Activated CD8-positive, alpha-beta memory T cell treated with anti-CD3 and anti-CD28 coated beads, Interleukin-2, amount 50 U/mL, for 24 hours (primary cell): Measurements from ENCODE around the gene NSG2.
"Not testable (repeated sequence)": the region's sequence is repeated elsewhere in the genome, so short reads cannot be mapped to it uniquely, and the experiment has no call there.

ENCODE experiments used
- DNase-seq: peaks from one replicate; pipeline ENCODE4 v3.0.0-alpha.2; 2020; ENCODE audit errors: extremely low read depth

The NSG2 gene

DNA sequence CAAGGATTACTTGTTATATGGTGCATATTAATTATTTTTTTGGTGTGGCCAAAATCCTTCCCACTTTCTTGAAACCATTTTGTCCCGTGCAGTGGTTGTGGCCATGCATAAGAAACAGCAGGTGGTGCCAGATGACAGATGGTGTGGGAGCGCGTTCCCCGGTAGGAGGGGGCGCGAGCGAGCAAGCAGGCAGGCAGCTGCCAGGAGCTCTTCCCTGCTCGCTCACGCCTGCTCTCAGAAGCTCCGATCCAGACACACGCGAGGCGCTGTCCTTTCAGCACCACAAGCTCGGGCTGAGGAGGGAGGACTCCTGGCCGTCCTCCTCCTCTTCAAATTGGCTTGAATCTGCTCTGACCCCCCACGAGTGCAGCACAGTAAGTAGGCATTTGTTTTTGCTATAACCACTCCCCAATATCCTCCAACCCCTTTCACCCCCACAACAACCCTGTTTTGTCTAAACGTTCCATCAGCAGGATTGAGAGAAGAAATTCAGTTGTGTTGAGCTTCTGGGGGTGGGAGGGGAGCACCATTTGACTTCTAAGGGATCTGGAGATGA lies at the start of gene NSG2:
Gene NSG2 (plus strand): TSS at position 237 of the 556 bp plus-strand sequence. CDS start 1,050 bp downstream, outside the sequence.
- DNase-seq = no peak

DNA sequence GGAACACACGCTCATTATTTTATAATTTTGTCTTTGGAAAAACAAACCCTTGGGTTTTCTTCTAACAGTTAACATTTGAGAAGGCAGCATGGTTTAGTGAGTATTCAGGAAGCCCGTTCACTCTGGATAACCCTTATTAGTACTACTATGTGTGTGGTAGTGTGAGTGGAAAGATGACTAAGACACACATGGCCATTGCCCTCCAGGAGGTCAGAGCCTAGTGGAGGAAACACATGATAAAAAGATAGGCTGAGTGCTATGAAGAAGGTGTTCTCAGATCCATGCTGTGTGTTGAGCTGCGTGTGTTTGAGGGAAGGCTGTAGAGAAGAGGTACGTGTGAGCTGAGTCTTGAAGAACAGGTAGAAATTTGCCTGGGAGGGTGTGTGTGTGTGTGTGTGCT lies 48.2 kb upstream of the NSG2 start:
- DNase-seq = no peak

DNA sequence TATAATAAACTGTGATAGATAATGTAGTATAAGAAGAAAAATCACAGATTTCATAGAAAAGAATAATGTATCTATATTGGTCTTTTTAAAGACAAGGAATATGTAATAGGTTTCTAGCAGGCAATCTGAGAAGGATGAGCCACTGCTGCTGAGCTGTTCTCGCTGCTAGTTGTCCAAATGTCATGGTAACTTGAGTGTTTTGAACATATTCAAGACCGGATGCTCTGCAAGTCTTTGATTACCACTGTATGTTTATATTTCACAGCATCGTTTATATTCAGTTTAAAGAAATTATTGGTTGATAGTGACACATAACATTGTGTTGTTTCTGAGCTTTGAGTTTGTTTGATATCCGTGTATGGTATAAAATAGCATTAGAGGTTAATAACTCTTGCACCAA lies 47.0 kb upstream of the NSG2 start:
- DNase-seq = no peak

DNA sequence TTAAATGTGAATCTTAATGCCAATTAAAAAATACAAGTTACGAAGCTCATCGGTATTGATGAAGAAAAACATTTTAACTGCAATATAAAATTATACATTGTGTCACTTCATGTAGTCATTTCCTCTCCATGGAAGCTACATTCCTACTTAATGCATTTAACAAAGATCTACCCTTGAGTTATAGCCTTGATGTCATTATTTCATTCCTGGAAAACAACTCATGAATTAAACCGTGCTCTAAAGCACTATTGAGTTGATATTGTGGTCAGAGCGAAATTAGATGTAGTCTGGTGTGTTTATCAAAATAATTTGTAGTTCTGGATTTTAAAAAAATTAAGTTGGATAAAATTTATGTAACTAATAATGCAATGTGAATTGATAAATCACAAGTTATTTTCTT lies 45.4 kb upstream of the NSG2 start:
- no peak for DNase-seq

DNA sequence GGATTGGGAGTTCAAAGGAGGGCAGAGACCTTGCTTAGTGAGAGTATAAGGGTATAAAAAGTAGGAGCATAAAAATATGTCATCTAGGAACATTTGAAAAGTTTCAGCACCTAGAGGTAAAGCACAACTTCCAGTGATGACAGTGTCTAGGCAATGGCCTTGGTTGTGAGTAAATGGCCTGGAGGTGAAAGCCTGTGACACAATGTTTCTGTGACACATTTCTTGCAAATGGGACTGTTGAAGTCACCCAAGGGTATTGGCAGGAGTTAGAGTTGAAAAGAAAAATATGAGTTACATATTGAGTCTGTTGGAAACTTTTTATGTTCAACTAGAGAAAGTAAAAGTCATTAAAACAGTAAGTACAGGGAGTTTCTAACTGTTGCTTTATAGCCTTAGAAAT lies 41.7 kb upstream of the NSG2 start:
- no peak for DNase-seq

DNA sequence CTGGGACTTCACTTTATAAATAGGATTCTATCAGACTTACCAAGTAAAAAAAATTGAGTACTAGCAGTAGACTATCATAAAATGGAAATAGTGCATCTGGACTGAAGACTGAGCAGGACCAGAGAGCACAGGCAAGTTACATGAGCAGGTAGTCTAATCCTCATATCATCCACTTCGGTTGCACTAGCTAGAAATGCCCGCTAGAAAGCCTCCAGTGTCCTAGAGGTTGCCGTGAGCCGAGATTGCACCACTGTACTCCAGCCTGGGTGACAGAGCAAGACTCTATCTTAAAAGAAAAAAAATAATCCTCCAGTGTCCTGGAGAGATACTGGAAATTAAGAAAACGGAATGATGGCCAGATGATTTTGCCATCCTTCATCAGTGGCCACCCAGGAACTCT lies 36.6 kb upstream of the NSG2 start:
- DNase-seq = no peak

DNA sequence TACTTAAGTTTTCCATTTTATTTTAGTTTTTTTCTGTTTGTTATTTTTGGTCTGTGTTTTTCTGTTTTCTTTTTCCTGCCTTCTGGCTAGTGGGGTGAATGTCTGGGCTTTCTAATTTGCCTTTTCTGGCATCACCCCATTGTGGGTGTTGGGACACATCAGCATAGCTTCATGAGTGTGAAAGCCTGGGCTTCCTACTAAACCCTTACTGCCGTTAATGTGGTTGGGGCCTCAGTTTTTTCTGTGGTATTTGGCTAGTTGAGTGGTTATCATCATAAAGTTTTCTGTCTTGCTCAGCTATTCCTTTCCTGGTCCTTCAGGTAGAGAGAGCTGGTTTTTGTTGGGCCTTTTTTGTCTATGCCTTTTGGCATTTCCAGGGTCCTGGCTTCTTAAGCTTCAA lies 35.1 kb upstream of the NSG2 start:
- DNase-seq = no peak

DNA sequence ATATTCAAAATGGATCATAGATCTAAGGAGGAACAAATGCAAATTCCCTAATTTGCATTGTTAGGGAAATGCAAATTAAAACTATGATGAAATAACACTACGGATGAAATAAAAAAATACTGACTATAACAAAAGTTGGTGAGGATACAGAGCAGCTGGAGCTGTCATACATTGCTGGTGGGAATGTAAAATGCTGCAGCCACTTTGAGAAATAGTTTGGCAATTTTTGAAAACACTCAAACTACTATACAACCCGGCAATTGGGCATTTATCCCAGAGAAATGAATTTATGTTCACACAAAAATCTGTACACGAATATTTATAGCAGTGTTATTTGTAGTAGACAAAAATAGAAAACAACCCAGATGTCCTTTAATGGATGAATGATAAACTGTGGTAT lies 34.1 kb upstream of the NSG2 start:
- DNase-seq = no peak

DNA sequence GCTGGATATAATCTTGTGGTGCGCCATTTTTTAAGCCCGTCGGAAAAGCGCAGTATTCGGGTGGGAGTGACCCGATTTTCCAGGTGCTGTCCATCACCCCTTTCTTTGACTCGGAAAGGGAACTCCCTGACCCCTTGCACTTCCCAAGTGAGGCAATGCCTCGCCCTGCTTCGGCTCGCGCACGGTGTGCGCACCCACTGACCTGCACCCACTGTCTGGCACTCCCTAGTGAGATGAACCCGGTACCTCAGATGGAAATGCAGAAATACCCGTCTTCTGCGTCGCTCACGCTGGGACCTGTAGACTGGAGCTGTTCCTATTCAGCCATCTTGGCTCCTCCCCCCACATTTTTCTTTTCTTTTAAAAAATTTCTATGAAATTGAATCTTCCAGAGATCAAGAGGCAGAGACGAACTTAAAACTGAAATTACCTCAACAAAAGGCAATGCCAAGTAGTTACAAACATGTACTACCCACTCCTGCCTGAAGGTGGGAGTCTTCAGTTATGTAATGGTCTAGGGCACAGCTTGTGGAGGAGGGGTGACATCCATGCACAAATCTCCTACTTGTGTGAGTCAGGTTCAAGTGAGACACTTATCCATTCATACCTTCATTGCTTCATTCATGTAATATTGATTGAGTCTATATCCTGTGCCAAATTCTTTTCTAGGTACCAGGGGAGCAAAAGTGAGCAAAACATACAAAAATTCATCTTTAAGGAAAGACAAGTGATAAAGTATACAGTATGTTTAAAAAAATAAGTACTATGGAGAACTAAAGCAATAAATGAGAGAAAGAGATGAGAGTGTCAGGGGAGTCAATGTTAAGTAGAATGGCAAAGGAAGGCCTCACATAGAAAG lies 25.2 kb upstream of the NSG2 start:
- not testable (repeated sequence) for DNase-seq

DNA sequence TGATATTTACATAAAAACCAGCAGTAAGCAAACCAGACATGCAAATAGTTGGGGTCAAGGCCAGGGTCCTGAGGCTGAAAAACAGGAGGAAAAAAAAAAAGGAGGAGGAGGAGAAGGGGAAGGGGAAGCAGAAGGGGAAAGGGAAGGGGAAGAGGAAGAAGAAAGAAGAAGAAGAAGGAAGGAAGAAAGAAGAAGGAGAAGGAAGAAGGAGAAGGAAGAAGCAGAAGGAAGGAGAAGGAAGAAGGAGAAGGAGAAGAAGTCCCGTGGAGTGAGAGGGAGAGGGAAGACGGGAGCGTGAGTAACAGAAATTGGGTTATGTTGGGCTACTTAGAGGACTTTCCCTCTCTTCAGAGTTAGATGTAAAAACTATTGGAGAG lies 24.6 kb upstream of the NSG2 start:
- no peak for DNase-seq

DNA sequence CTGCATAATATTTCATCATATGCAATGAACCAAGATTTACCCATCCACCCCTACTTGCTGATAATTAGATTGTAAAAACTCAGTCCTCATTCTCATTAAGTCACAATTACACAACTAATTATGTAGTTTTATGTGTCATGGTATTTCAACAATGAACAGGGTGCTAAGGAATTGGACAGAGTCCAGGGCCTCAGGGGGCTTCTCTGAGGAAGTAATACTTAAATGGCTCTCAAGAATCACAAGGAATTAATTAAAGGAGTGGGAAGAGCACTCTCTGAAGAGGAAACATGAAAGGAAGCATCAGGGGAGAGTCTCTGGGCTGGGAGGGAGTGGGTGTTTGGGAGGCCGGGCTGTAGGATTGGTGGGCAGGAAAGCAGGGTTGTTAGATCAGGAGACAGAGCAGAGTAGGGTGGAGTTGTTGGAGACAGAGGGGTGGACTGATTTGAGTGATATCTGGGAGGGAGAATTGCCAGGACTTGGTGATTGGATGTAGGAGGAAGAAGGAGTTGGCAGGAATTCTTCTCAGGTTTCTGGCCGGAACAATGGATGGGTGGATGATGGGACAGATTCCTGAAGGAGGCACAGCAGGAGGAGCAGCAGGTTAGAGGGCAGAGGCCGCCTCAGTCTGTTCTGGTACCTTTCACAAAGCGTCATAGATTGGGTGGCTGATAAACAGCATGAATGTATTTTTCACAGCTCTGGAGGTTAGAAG lies 23.0 kb upstream of the NSG2 start:
- no peak for DNase-seq

DNA sequence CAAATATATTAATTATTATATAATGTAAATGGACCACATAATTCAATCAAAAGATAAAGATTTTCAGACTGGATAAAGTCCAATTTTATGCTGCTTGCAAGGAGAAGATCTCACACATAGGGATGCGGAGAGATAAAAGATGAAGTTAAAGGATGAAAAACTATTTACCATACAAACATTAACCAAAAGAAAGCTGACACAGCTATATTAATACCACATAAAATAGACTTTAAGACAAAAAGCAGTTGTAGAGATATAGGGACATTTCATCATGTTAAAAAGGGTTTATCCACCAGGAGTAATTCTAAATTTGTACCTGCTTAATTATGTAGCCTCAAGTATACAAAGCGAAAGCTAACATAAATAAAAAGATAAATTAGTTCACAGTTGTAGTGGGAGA lies 15.2 kb upstream of the NSG2 start:
- DNase-seq = no peak

DNA sequence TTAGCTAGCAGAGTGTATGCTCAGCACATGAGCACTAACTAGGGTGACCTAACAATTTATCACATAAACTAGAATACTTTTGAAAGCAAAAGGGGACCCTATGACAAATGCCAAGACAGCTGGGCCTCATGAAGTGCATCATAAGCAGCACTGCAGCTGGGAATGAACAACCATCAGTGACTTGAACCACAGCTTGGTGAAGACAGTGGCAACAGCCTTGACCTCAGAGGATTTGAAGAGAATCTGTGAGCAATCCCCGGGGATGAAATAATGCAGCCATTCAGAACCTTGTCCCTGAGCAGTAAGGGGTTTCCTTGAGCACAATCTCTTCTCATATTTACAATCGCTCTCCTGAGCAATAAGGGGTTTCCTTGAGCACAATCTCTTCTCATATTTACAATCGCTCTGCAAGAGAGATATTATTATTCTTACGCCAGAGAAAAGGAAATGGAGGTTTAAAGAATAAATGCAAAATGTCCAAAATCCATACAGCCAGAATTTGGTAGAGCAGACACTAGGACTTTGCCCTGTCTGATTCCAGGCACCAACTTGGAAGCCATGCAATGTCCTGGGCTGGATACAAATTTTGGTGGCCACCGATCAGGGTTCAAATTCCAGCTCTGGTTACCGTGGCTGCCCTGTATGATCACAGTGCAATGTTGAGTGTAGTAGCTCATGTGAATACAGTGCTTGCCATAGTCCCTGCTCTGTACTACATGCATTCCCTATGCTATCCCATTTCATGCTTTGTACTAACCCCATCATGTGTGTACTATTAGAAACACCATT lies 846 bp upstream of the NSG2 start:
- DNase-seq = no peak

DNA sequence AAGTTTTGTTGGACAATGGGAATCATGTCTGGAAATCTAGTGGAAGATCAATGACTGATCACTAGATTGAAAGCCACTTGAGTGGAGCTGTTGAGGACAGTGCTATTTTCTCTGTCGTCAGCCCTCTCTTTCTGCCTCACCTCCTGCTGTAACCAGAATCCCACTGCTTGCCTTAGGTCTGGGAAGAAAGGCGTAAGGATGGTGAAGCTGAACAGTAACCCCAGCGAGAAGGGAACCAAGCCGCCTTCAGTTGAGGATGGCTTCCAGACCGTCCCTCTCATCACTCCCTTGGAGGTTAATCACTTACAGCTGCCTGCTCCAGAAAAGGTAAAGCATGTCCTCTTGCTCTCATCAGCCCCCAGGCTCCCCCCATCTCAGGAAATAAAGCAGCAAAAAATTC lies 1.1 kb downstream of the NSG2 start:
- DNase-seq = no peak

DNA sequence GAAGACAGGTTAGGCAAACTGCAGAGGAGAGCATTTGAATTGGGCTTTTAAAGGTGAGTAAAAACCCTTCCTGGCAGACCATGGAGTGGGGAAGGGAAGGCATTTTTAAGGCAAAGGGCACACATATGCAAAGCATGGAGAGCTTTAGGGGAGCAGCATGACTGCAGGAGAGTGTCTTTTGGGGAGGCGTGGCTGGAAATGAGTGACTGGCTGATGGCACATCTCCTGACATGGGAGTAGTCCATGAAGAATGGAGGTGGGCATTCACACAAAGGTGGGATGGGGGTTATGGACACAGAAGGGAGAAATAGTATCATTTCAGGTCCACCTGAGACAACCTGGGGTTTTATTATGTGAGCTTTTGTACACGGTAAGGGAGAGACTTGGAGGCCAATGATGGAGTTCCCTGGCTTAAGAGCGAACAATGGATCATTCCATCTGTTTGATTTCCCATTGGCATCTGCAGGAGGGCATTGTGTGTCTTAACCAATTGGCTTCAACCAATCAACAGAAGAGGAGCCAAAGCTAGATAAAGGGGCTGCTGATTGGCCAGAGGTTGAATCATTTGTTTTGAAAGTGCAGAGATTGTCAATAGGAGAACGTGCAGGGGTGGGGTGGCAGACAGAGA lies 2.1 kb downstream of the NSG2 start:
- DNase-seq = no peak

DNA sequence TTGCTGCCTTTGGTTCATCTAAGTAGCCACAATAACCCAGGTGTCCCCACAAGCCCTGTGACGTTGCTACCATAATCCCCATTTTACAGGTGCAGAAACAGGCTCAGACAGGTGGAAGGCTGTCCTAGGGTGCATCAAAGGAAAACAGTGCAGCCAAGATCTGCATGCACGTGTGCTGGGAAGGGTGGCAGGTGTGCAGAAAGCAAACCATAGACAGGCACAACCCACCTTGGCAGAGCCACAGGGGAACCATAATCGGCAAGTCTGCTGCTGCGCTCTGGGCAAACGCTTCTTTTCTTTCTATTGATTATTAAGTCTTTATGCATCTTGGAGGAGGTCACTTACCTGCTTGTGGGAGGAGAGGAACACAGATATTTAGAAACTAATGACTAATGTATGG lies 7.1 kb downstream of the NSG2 start:
- no peak for DNase-seq

DNA sequence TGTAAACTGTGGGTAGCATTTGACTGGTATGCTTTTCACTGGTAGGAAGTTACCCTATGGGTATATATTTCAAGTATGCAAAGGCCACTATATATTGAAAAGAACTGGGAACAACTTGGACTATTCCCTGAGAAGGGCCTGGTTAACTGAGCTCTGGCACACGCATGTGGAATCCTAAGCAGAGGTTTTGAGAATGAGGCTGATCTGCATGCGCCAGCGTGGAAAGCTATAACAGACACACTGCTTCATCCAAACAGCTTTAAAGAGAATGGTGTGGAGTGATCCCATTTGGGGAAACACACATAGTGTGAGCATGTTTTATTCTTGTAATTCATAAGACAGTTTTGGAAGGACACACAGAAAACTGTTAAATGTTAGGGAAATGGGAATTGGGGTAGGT lies 8.4 kb downstream of the NSG2 start:
- DNase-seq = no peak

DNA sequence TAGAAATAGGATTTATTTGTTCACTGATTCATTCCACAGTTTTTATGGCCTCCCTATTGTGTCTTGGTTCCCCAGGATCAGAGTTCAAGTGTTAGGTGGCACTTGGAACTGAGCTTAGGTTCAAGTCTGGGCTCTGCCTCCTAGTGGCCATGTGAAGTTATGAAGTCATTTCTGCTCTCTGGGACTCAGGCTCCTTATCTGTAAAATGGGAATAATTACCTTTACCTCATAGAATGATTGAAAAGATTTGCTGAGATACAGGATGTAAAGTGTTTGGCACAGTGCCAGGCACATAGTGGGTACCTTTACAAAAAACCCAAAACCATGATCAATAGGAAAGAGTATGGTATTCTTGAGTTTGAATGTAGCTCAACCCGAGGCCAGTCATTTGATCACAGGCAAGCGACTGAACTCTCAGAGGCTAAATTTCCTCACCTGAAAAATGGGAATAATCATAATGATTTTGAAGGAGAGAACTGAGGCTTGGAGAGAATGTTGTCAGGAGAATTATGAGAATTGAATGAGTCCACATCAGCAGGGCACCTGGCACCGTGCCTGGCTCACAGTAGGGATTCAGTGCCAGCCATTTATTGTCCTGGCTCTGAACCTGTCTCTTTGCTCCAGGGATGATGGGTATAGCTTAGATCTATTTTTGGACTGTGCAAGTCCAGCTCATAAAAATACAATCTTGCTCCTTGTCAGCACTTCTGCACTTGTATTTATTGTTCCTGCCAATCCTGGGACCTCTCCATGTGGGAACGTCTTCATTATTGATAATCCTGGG lies 10.8 kb downstream of the NSG2 start:
- DNase-seq = no peak

DNA sequence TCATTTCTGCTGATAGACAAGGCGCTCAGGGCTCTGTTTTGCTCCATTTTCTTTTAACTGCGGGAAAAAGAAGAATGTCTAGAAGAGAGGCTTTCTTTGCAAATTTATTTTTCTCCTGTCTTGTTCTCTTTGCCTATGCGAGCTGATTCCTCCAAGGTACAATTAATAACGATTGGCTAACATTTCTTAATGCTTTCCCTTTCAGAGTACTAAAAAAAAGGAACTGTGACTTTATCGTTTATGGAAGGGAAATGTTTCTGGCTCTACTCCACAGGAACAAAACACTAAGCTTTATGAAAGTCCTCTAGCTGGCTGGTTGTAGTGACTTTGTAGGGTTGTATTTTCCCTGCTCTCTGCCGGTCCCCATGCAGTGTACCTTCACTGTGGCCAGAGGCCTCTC lies 11.7 kb downstream of the NSG2 start:
- DNase-seq = no peak

DNA sequence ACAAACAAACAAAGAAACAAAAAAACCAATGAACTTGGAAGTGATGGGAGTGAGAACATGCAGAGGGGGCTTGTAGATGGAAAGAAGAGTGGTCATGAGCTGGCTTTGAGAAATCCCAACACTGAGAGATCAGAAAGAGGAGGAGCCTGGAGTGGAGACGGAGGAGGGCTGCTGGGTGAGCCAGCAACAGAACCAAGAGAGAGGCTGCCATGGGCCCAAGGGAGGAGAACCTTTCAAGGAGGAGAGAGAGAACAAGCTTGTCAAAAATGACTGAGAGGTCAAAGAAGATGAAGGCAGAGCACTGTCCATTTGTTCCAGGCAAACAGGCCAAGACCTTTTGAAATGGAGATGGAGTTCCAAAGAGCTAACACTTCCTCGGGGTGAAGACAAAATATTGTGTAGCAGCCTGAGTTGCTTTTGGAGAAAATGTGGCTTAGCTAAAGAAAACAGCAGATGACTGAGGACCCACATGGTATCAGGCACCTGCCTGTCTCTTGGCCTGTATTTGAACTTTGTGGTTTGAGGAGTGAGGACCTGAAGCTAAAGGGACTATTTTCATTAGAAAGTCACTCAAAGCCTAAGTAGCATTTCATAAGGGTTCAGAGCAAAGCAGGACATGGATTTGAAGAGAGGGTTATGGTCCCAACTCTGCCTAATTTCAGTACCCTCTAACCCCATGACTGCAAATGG lies 13.1 kb downstream of the NSG2 start:
- no peak for DNase-seq
